Measurements from ENCODE around the gene EBF3.
A peak's percentile ranks its signal among the peaks of the same experiment; 100 is the strongest.

The EBF3 gene

DNA sequence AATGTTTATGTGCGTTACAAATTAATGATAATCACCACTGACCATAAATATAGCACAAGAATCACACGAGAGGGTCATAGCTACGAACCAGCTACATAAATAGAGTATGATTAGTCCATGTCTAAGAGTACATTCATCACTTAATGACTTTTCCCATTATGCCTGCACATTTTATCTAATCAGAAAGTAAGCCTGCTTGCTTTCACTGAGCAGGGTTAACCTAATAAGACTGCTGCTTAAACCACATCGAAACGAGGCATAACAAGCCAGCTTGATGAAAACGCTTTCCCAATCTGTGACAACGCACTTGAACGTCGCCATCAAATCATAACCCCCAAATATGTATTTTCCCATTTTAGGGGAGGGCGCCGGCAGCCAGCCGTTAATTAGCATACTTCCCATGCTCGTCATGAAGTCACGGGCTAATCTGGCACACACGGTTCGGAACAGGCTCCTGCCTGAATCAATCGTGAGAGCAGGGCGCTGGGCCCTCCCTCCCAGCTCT is 71.5 kb downstream of the EBF3 start:
- no peak for DNase-seq (ENCODE audit: low read depth in 1 of 2, low spot score in 1 of 2)

- no peak for DNase-seq (ENCODE audit: low read depth in 1 of 2, low spot score in 1 of 2)
These were observed 72.3 kb downstream of the EBF3 start for GRCh38 chr10:129891806-129892205.

DNA sequence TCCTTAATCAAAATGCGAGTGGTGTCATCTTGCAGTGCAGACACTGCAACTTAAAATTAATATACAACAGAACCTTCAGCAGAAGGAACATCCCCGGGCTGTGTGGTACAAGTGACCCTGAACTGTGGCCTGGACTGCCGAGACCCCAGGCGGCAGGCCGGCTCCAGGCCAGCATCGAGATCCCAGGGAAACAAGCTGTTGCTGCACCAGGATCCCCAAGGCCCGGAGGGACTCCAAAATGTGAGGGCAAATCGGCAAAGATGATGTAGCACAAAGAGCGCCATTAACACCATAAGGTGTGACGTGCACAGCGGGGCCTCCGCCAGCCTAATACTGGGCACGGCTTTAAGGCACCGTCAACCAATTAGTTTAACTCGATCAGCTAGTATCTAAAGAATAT is 73.9 kb downstream of the EBF3 start:
- DNase-seq (ENCODE audit: low read depth in 1 of 2, low spot score in 1 of 2), result no peak

DNA sequence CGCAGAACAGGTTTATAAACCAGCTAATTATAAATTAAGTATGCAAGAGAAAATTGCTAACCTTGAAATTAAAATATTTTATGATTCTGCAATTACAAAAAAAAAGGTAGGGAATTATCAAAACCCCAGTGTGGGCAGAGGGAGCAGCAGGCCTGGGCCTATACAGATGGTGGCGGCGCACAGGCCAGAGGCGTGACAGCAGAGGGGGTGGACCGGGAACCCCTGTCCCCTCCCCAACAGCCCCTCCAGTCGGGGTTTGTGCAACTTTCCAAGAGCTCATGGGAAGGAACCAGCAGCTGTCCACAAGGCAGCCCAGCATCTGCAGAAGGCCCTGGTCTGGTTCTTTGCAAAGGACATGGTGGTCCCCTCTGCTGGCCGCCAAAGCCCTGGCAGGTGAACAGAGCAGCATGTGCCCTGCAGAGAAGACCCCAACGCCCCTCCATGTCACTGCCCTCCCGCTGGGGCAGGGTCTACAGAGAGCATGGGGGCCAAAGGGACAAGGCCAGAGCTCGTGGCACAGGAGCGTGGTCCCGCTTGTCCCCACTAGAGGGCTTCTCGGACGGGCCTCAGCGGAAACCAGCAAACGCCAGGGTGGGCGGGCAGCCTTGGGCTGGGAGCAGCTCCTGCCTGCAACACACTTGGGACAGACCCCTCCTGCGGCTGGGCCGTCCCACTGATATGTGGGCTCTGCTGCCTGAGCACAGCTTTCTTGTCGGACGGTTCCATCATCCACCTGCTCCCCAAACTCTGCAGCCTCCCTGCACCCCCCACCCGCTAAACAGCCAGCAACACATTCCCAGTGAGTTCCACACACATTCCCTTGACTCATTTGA is 75.1 kb downstream of the EBF3 start:
- peak in 1 of 2 donors; percentile 14 for DNase-seq (ENCODE audit: low read depth in 1 of 2, low spot score in 1 of 2)

DNA sequence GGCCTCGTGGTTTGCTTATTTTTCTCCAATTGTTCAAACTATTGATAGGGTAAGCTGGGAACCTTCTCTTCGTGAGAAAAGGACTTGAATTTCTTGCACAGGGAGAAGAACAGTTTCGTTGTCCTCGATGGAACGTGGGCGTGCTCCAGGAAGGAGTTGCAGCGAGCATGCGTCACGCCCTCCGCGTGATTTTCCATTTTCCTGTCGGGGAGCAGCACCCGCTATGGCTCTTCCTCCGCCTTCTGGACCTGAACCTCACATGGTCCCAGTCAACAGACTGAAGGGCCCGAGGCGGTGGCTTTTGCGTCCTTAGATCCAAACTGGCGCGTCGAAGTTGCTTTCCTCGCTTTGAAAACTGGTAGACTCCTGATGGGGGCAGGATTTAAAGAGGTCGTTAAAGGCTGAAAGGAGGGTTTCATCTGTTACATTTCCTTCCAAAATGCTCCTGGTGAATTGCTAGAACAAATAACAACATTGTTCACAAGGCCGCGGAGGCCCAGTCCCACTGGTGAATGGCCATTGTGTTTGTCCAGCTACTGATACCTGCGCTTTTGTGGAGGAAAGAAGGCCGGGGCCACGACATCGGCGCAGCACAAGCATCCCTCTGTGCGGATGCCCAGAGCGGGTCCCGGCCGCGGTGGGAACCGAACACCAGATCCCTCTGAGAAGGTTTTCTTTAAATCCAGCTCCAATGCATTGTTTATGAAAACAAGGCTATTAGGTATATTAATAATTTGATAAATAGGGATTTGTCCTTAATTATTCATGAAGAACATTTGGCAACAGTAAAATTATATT is 75.9 kb downstream of the EBF3 start:
- DNase-seq (ENCODE audit: low read depth in 1 of 2, low spot score in 1 of 2), result no peak

GRCh38 chr10:129887381-129887905 is 76.6 kb downstream of the EBF3 start:
- no peak for DNase-seq (ENCODE audit: low read depth in 1 of 2, low spot score in 1 of 2)

DNA sequence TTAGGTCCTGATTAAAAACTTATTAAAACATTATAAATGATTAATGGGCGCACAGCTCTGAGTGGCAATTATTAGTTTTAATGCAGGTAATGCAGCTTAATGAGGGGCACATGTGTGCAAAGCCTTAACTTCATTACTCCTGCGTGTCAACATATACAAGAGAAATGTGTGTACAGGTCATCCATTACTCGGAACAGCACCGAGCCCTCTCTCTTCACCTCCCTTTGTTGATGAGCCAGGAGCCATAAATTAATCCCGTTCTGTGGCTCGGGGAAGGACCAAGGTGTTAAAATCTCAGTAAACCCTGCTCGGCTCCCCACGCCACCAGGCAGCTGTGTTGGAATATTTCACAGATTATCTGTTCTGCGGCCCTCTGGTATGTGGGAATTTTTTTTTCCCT is 77.8 kb downstream of the EBF3 start:
- DNase-seq (ENCODE audit: low read depth in 1 of 2, low spot score in 1 of 2), result no peak

DNA sequence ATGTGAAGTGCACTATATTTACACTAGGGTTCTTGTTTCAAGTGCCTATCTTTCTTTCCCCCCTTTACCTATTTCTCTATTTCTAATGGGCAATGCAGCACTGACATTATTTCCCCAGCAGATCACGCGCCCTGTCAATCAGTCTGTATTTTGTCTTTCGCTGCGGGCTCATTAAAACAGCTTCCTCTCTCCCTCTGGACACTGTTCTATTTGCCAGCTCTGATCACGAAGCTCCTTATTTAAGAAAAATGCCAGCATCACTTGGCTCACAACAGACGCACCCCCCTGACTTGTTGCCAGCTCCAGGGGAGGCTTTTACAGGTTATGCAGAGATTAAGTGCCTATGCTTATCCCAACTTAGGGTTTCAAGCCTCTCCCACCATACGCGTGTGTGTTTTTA is 78.5 kb downstream of the EBF3 start:
- DNase-seq (ENCODE audit: low read depth in 1 of 2, low spot score in 1 of 2), result no peak

GRCh38 chr10:129884398-129885078 is 79.5 kb downstream of the EBF3 start:
- DNase-seq (ENCODE audit: low read depth in 1 of 2, low spot score in 1 of 2), result no peak

DNA sequence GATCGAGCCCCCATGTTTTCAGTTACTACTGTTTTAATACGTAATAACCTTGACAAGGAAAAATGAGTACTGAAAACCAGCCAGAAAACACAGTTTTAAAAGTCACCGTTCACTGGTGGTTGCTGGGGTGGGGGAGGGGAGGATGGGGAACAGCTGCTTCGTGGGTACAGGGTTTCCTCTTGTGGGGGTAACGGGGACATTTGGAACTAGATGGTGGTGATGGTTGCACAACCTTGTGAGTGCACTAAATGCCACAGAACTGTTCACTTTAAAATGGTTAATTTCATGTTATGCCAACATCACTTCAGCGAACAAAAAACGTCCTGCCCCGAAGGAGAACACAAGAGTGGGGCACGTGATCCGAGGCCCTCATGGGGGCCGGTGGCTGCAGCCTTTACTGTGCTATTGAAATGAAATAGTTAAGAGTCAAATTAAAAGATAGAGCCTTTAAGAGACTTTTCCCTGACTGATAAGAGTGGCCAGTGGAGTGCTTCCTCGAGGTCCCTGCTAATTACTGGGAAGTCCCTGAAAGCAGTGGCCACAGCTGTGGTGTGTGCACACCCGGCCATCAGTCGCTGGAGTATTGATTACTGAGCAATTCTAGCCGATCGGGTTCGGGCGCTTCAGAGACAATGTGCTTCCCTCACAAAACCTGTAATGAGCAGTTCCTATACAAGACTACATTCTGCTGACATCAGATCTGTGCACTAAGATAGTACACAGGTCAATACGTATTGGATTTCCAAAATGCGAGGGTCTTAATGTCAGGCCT is 80.3 kb downstream of the EBF3 start:
- DNase-seq (ENCODE audit: low read depth in 1 of 2, low spot score in 1 of 2), result no peak

GRCh38 chr10:129883029-129883428 is 81.0 kb downstream of the EBF3 start:
- no peak for DNase-seq (ENCODE audit: low read depth in 1 of 2, low spot score in 1 of 2)

DNA sequence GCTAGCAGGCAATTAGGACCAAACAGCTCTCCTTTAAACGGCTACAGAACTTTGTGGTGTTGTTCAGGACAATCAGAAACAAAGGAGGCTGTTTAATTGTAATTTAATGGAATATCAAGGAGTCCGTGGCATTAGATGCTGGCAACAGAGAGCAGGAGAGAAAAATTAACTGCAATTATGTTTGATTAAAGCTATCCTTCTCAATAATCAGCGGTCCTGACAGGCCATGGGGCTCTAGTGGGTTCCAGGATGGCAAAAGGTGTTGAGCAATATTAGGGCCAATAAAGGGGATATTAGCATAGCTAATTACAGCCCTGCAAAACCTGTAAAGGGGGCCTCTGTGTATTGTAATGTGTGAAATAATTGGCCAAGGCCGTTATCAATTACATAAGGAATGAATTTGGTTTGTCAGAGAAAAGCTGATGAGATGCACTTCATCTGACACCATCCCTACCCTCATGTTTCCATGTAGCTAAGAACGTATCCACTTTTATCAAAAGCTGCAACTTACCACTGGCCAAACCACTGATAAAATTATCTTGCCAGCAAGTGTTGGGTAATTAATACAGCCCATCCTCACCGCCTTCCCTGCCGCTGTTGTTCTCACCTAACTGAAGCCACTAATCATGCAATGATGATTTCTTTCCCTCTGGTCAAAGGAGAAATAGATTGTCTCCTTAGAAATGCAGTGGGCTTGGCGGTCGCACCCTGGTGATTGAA is 81.6 kb downstream of the EBF3 start:
- no peak for DNase-seq (ENCODE audit: low read depth in 1 of 2, low spot score in 1 of 2)

- no peak for DNase-seq (ENCODE audit: low read depth in 1 of 2, low spot score in 1 of 2)
These were observed 82.4 kb downstream of the EBF3 start for GRCh38 chr10:129881641-129882040.

DNA sequence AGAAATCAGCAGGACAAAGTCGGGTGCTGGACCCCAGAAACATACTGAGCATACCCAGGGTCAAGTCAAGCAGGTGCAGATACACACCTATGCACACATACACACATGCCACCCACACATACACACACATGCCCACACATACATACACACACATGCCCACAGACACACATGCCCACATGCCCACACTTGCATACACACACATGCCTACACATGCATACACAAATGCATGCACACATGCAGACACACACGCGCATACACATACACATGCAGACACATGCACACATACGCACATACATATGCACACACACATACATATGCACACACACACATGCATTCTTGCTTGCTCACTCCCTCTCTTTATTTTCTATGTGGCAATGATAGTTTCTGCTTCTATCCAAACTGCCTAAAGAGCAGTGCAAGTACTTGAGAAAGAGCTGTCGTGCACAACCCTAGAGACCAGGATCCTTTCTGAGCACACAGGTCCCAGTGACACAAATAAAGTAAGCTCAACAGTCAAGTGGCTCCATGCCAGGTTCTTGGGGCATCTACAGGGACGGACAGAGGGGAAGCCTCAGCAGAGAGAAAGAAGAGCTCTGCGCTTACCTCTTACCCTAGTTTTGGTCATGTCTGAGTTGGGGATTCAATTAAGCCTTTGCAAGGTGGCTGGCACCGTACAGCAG is 83.7 kb downstream of the EBF3 start:
- no peak for DNase-seq (ENCODE audit: low read depth in 1 of 2, low spot score in 1 of 2)

DNA sequence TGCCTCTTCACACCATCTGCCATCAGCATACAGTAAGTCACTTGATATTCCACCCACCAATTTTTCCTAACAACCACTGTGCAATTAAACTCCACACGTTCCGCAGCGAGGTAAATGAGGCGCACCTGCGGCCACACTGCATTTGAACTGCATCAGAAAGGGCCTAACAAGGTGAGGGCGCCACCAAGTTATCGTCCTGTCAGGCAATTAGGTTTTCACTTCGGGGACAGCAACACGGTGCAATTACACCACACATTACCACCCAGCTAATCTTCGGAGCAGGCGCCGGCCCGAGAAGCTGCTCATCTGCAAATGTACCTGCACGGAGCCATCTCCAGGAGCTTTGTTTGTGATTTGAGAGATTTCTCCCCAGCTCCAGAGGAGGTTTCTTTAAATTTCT is 84.4 kb downstream of the EBF3 start:
- no peak for DNase-seq (ENCODE audit: low read depth in 1 of 2, low spot score in 1 of 2)

GRCh38 chr10:129878835-129879234 is 85.2 kb downstream of the EBF3 start:
- DNase-seq (ENCODE audit: low read depth in 1 of 2, low spot score in 1 of 2), result no peak

DNA sequence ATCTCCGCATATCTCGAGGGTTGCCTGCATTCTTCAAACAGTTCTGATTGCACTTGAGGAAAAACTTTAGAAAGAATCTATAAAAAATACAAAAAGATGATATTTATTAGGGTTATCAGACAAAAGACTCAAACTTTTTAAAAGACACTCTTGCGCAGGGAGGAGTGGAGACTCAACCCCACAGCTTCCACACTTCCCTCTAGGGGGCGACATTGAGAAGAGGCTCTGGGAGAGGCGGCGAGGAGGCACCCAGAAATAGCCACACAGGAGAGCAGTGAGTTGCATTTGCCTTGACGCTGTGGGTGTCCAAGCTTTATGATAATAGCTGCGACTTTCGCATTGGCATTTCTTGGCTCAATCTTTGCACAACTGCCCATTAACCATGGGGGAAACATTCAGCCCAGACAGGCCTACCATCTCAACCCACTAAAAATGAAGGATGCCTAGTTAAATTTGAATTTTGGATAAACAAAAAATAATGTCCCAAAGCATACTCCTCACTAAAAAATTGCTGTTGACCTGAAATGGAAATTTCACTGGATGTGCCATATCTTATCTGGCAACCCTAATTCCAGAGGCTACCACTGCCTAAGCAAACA is 86.2 kb downstream of the EBF3 start:
- DNase-seq (ENCODE audit: low read depth in 1 of 2, low spot score in 1 of 2), result no peak

GRCh38 chr10:129876838-129877237 is 87.2 kb downstream of the EBF3 start:
- no peak for DNase-seq (ENCODE audit: low read depth in 1 of 2, low spot score in 1 of 2)
